Measurements from ENCODE around the gene FHAD1.
A peak's percentile ranks its signal among the peaks of the same experiment; 100 is the strongest.

Gene FHAD1

GRCh38 chr1:15430787-15431570, 184.0 kb downstream of the FHAD1 start:
- peak; percentile 61 for DNase-seq
- Histone ChIP-seq H4K8ac (ENCODE audit: low read length) (no peak overlapping the region), H3K79me1 (replicated peaks; ENCODE audit: low read length, poor library complexity, severe bottlenecking) (peaks cover 2% of the 10 kb centered on the region), H2AFZ (ENCODE audit: low read depth, low read length) (no peak overlapping the region), H3K27ac (ENCODE audit: low read length, poor library complexity, severe bottlenecking) (no peak overlapping the region), H4K91ac (ENCODE audit: low read length) (no peak overlapping the region), H2AK5ac (ENCODE audit: low read length, severe bottlenecking) (no peak overlapping the region), H3K18ac (ENCODE audit: low read depth in 1 of 2, low read length in 2 of 2) (no peak overlapping the region), H3K14ac (ENCODE audit: low read length in 2 of 2) (no peak overlapping the region), H2BK12ac (ENCODE audit: low read length in 2 of 2) (peak overlapping the region in 1 of 2 experiments; percentile 45), H3K23ac (ENCODE audit: low read length in 2 of 2) (no peak overlapping the region), H3K36me3 (ENCODE audit: control insufficient read depth in 1 of 2, insufficient read depth in 2 of 2, low read depth in 1 of 2, low read length in 2 of 2) (peaks cover 15 to 40% of the 10 kb centered on the region in 2 experiments), H2BK15ac (ENCODE audit: low read depth, poor library complexity, severe bottlenecking) (no peak overlapping the region), H3K4me2 (ENCODE audit: low read length, poor library complexity, severe bottlenecking) (no peak overlapping the region), H3K9me3 (ENCODE audit: control insufficient read depth, low read length) (no peaks in the 10 kb centered on the region), H3K4me1 (ENCODE audit: control insufficient read depth, insufficient read depth, low read depth, low read length) (peaks cover 36% of the 10 kb centered on the region), H2BK5ac (ENCODE audit: low read depth, low read length, poor library complexity, severe bottlenecking) (no peak overlapping the region), H3K4me3 (ENCODE audit: insufficient read depth in 1 of 2, low read depth in 1 of 2, low read length in 2 of 2) (no peak overlapping the region), H2BK120ac (ENCODE audit: low read depth, low read length) (no peak overlapping the region), H3K9ac (ENCODE audit: low read length) (no peak overlapping the region), H3K27me3 (ENCODE audit: control insufficient read depth in 1 of 2, insufficient read depth in 1 of 2, low read length in 2 of 2) (no peaks in the 10 kb centered on the region), H3K4ac (ENCODE audit: low read depth in 1 of 2, low read length in 2 of 2) (no peak overlapping the region)
- WGBS, result 57% methylated on average over 19 of the region's 19 CpGs

DNA sequence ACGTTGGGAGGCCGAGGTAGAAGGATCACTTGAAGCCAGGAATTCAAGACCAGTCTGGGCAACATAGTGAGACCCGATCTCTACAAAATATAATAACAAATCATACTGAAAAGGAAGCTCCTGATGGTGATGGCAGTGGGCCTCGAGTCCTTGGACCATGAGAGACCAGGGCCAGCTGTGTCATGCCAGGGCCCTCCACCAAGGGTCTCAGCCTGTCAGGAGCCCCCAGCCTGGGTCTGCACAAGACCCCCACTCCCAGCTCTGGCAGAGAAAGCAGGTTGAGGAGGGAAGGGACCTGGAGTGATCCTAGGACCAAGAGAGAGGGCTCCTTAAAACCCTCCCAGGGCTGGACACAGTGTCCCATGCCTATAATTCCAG, 184.5 kb downstream of the FHAD1 start:
- H2BK12ac ChIP-seq (ENCODE audit: low read length in 2 of 2), result no peak overlapping the region
- H2AFZ ChIP-seq (ENCODE audit: low read depth, low read length), result no peak overlapping the region
- H3K9me3 ChIP-seq (ENCODE audit: control insufficient read depth, low read length), result no peaks in the 10 kb centered on the region
- peaks cover 11 to 39% of the 10 kb centered on the region in 2 experiments for H3K36me3 ChIP-seq (ENCODE audit: control insufficient read depth in 1 of 2, insufficient read depth in 2 of 2, low read depth in 1 of 2, low read length in 2 of 2)
- H3K4me1 ChIP-seq (ENCODE audit: control insufficient read depth, insufficient read depth, low read depth, low read length), result peaks cover 30% of the 10 kb centered on the region
- no peak overlapping the region for H3K9ac ChIP-seq (ENCODE audit: low read length)
- no peak for DNase-seq
- H3K4me3 ChIP-seq (ENCODE audit: insufficient read depth in 1 of 2, low read depth in 1 of 2, low read length in 2 of 2), result no peak overlapping the region
- no peak overlapping the region for H2BK120ac ChIP-seq (ENCODE audit: low read depth, low read length)
- H3K27me3 ChIP-seq (ENCODE audit: control insufficient read depth in 1 of 2, insufficient read depth in 1 of 2, low read length in 2 of 2), result no peaks in the 10 kb centered on the region
- no peak overlapping the region for H2AK5ac ChIP-seq (ENCODE audit: low read length, severe bottlenecking)
- no peak overlapping the region for H4K8ac ChIP-seq (ENCODE audit: low read length)
- H3K18ac ChIP-seq (ENCODE audit: low read depth in 1 of 2, low read length in 2 of 2), result no peak overlapping the region
- H3K23ac ChIP-seq (ENCODE audit: low read length in 2 of 2), result no peak overlapping the region
- H3K4ac ChIP-seq (ENCODE audit: low read depth in 1 of 2, low read length in 2 of 2), result no peak overlapping the region
- no peak overlapping the region for H3K27ac ChIP-seq (ENCODE audit: low read length, poor library complexity, severe bottlenecking)
- H4K91ac ChIP-seq (ENCODE audit: low read length), result no peak overlapping the region
- H2BK15ac ChIP-seq (ENCODE audit: low read depth, poor library complexity, severe bottlenecking), result no peak overlapping the region
- no peak overlapping the region for H3K14ac ChIP-seq (ENCODE audit: low read length in 2 of 2)
- H3K4me2 ChIP-seq (ENCODE audit: low read length, poor library complexity, severe bottlenecking), result no peak overlapping the region
- H3K79me1 ChIP-seq (replicated peaks; ENCODE audit: low read length, poor library complexity, severe bottlenecking), result peaks cover 2% of the 10 kb centered on the region
- WGBS, result 92% methylated on average over 1 of the region's 4 CpGs
- no peak overlapping the region for H2BK5ac ChIP-seq (ENCODE audit: low read depth, low read length, poor library complexity, severe bottlenecking)

- Histone ChIP-seq H3K14ac (ENCODE audit: low read length in 2 of 2) (no peak overlapping the region), H3K4me2 (ENCODE audit: low read length, poor library complexity, severe bottlenecking) (no peak overlapping the region), H2BK5ac (ENCODE audit: low read depth, low read length, poor library complexity, severe bottlenecking) (peak overlapping the region; percentile 22), H3K4me3 (ENCODE audit: insufficient read depth in 1 of 2, low read depth in 1 of 2, low read length in 2 of 2) (no peak overlapping the region), H3K23ac (ENCODE audit: low read length in 2 of 2) (no peak overlapping the region), H2BK12ac (ENCODE audit: low read length in 2 of 2) (no peak overlapping the region), H4K8ac (ENCODE audit: low read length) (peak overlapping the region; percentile 19), H3K9me3 (ENCODE audit: control insufficient read depth, low read length) (no peaks in the 10 kb centered on the region), H2BK120ac (ENCODE audit: low read depth, low read length) (no peak overlapping the region), H3K36me3 (ENCODE audit: control insufficient read depth in 1 of 2, insufficient read depth in 2 of 2, low read depth in 1 of 2, low read length in 2 of 2) (peaks cover 10 to 37% of the 10 kb centered on the region in 2 experiments), H2AFZ (ENCODE audit: low read depth, low read length) (no peak overlapping the region), H3K4me1 (ENCODE audit: control insufficient read depth, insufficient read depth, low read depth, low read length) (peaks cover 23% of the 10 kb centered on the region), H4K91ac (ENCODE audit: low read length) (no peak overlapping the region), H3K18ac (ENCODE audit: low read depth in 1 of 2, low read length in 2 of 2) (no peak overlapping the region), H3K27ac (ENCODE audit: low read length, poor library complexity, severe bottlenecking) (no peak overlapping the region), H2BK15ac (ENCODE audit: low read depth, poor library complexity, severe bottlenecking) (no peak overlapping the region), H3K27me3 (ENCODE audit: control insufficient read depth in 1 of 2, insufficient read depth in 1 of 2, low read length in 2 of 2) (no peaks in the 10 kb centered on the region), H3K4ac (ENCODE audit: low read depth in 1 of 2, low read length in 2 of 2) (no peak overlapping the region), H3K79me1 (replicated peaks; ENCODE audit: low read length, poor library complexity, severe bottlenecking) (peaks cover 2% of the 10 kb centered on the region), H2AK5ac (ENCODE audit: low read length, severe bottlenecking) (no peak overlapping the region), H3K9ac (ENCODE audit: low read length) (no peak overlapping the region)
- WGBS, result 78% methylated on average over 9 of the region's 9 CpGs
- DNase-seq, result no peak
These were observed 185.3 kb downstream of the FHAD1 start for GRCh38 chr1:15432324-15432723.

DNA sequence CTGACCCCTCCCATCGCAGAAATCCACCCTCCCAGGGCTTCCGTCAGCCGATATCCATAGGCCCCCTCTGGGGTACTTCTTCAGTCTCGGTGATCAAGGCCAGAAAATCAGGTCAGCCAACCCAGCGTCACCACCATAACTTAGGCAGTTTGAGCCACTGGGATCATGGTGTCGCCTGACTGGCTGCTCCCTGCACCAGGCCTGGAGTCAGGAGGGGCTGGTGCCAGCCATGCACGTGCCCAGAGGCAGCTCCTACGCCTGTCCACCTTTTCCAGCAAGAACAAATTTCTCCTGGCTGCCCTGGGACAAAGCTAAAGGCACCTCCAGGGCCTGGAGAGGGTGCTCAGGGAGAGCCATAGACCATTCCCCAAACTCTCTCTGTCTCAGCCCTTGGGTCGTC, 186.4 kb downstream of the FHAD1 start:
- Histone ChIP-seq H3K9ac (ENCODE audit: low read length) (no peak overlapping the region), H2AK5ac (ENCODE audit: low read length, severe bottlenecking) (no peak overlapping the region), H2BK5ac (ENCODE audit: low read depth, low read length, poor library complexity, severe bottlenecking) (no peak overlapping the region), H3K18ac (ENCODE audit: low read depth in 1 of 2, low read length in 2 of 2) (peak overlapping the region in 1 of 2 experiments; percentile 61), H2BK15ac (ENCODE audit: low read depth, poor library complexity, severe bottlenecking) (no peak overlapping the region), H4K91ac (ENCODE audit: low read length) (no peak overlapping the region), H2BK12ac (ENCODE audit: low read length in 2 of 2) (peak overlapping the region in 1 of 2 experiments; percentile 21), H2AFZ (ENCODE audit: low read depth, low read length) (no peak overlapping the region), H3K4me2 (ENCODE audit: low read length, poor library complexity, severe bottlenecking) (no peak overlapping the region), H4K8ac (ENCODE audit: low read length) (no peak overlapping the region), H3K27me3 (ENCODE audit: control insufficient read depth in 1 of 2, insufficient read depth in 1 of 2, low read length in 2 of 2) (no peaks in the 10 kb centered on the region), H3K27ac (ENCODE audit: low read length, poor library complexity, severe bottlenecking) (no peak overlapping the region), H3K4me3 (ENCODE audit: insufficient read depth in 1 of 2, low read depth in 1 of 2, low read length in 2 of 2) (no peak overlapping the region), H3K4ac (ENCODE audit: low read depth in 1 of 2, low read length in 2 of 2) (no peak overlapping the region), H3K36me3 (ENCODE audit: control insufficient read depth in 1 of 2, insufficient read depth in 2 of 2, low read depth in 1 of 2, low read length in 2 of 2) (peaks cover 7 to 29% of the 10 kb centered on the region in 2 experiments), H3K14ac (ENCODE audit: low read length in 2 of 2) (peak overlapping the region in 1 of 2 experiments; percentile 85), H3K79me1 (replicated peaks; ENCODE audit: low read length, poor library complexity, severe bottlenecking) (peaks cover 2% of the 10 kb centered on the region), H2BK120ac (ENCODE audit: low read depth, low read length) (no peak overlapping the region), H3K23ac (ENCODE audit: low read length in 2 of 2) (no peak overlapping the region), H3K9me3 (ENCODE audit: control insufficient read depth, low read length) (no peaks in the 10 kb centered on the region), H3K4me1 (ENCODE audit: control insufficient read depth, insufficient read depth, low read depth, low read length) (peaks cover 14% of the 10 kb centered on the region)
- no peak for DNase-seq
- 92% methylated on average over 9 of the region's 9 CpGs for WGBS

Data from mesenchymal stem cell (in vitro differentiated cells and primary cell).